Measurements from ENCODE around the gene ZFAND2A.
"Not testable (repeated sequence)": the region's sequence is repeated elsewhere in the genome, so short reads cannot be mapped to it uniquely, and the experiment has no call there.

The ZFAND2A gene

DNA sequence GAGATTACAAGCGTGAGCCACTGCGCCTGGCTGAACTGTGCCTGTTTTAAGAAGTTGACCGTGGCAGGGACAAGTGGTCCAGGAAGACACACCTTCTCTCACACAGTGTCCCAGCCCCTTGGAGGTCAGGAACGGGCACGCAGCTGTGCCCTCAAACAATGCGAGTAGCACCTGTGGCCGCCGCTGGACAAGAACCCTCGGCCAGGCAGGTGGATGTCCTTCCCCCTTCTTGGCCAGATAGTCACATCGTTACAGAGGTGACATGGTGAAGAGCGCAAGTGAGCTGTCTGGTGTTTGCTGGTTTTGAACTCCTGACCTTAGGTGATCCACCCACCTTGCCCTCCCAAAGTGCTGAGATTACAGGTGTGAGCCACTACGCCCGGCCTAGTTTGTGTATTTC lies 8.8 kb downstream of the ZFAND2A start:
- DNase-seq (ENCODE audit: low spot score): no peak

- no peak for DNase-seq (ENCODE audit: low spot score)
Observed at GRCh38 chr7:1150400-1151002, 9.5 kb downstream of the ZFAND2A start.

DNA sequence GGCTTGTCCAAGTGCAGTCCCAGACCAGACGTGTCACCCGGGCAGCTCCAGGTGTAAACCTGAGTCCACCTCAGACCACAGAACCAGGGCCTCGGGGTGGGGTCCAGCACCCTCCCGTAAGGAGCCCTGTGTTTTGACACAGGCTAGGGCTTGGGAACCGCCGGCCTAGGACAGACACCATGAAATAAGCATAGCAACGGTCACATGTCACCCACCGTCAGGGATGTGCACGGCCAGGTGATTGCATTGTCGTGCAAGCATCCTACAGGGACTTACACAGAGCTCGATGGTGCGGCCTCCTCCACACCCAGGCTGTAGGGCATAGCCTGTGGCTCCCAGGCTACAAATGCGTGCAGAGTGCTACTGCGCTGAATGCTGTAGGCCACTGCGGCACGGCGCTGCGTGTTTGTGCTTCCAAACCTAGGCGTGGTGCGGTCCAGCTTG lies 10.6 kb downstream of the ZFAND2A start:
- DNase-seq (ENCODE audit: low spot score): no peak

- not testable (repeated sequence) for DNase-seq (ENCODE audit: low spot score)
Observed at GRCh38 chr7:1147873-1148272, 12.1 kb downstream of the ZFAND2A start.

GRCh38 chr7:1144269-1144771 lies 15.7 kb downstream of the ZFAND2A start:
- no peak for DNase-seq (ENCODE audit: low spot score)

DNA sequence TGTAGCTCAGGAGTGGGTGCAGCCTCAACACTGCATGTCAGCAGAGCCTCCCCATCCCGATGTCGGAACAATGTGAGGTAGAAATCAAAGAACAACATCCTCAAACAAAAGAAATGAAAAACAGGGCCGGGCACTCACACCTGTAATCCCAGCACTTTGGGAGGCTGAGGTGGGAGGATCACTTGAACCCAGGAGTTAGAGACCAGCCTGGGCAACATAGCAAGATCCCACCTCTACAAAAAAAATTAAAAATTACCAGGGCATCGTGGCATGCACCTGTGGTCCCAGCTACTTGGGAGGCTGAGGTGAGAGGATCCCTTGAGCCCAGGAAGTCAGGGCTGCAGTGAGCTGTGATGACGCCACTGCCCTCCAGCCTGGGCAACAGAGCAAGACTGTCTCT lies 17.0 kb downstream of the ZFAND2A start:
- not testable (repeated sequence) for DNase-seq (ENCODE audit: low spot score)

DNA sequence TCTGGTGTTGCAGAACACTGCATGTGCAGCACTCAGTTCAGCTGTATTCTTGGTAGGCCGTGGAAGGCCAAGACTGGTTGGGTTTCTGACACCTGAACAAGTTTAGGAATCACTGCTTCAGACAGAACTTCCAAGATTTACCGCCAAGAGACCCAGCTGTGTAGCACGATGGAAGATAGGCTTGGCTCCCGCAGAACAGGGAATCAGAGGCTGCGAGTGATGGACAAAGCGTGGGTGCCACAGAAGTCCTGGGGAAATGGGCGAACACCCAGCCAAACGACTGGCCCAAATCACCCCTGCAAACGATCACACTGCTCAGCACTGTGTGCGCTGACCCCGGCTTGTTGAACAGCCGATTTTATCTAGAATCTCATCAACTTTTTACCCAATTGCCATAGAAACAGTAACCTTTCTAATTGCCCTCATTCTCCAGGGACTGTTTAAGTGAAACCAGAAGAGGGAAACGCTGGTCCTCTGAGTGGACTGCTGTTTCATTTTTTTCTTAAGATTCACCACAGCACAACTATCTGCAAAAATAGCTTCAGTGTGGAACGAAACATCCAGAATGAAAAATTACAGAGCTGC lies 17.9 kb downstream of the ZFAND2A start:
- no peak for DNase-seq (ENCODE audit: low spot score)

- DNase-seq (ENCODE audit: low spot score): no peak
Observed at GRCh38 chr7:1141651-1142050, 18.3 kb downstream of the ZFAND2A start.

DNA sequence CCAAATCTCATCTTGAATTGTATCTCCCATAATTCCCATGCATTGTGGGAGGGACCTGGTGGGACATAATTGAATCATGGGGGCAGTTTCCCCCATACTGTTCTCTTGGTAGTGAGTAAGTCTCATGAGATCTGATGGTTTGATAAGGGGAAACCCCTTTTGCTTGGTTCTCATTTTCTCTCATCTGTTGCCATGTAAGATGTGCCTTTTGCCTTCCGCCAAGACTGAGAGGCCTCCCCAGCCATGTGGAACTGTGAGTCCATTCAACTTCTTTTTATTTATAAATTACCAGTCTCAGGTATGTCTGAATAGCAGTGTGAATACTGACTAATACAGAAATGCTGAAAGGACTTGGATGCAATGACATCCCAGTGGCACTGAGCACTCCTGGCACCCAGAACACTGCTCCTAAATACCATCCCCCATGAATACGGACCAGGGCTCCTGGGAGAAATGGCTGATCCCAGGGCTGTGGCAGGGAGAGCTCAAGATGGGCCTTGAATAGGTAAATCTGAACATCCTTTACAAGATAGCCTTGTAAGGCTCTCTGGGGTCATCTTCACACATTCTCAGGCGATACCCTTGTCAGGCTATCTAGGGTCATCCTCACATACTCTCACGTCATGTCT lies 19.4 kb downstream of the ZFAND2A start:
- DNase-seq (ENCODE audit: low spot score): no peak

DNA sequence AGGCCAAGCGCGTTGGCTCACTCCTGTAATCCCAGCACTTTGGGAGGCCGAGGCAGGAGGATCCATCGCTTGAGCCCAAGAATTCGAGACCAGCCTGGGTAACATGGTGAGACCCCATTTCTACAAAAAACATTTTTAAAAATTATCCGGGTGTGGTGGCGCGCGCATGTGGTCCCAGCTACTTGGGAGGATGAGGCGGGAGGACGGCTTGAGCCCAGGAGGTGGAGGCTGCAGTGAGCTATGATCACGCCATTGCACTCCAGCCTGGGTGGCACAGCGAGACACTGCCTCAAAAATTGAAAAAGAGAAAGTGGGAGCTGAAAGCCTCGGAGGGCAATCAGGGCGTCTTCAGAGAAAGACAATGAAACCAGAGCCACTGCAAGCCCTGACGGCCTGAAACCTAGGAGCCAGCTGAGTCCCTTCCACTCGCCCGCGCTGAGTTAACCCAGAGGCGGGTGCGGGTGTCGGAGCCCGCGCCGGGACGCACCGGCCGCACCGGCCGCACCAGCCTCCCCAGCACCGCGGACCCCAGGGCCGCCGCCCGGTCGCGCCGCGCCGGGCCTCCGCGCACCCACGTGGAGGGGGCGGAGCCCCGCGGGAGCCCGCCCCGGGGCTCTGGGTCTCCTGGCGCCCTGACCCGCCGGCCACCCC lies 22.4 kb downstream of the ZFAND2A start:
- DNase-seq (ENCODE audit: low spot score): no peak

DNA sequence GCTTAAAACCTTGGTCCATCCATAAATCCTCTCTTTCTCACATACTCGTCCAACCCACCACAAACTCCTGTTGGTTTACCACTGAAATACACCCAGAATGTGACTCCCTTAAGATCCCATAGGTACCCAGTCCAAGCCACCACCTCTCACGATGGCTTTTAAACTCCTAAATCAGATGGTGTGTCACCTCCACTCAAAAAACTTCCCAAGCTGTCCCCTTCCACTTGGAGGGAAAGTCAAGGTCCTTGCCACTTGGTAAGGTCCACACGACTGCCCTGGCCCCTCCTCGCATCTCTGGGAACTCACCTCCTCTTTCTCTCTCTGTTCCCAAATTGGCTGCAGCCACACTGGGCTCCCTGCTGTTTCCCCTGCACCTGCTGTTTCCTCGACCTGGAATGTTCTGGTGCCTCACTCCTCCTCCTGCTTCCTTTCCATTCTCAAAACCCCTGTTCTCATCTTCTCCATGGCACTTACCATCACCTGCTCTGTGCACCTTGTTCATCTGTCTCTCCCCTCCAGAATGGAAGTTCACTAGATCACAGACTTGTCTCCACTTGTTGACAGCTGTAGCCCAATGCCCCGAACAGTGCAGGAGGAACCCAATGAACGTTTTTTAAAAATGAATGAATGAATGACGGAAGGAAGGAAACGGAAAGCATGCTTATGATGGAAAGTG lies 23.0 kb downstream of the ZFAND2A start:
- DNase-seq (ENCODE audit: low spot score): peak; percentile 29

- no peak for DNase-seq (ENCODE audit: low spot score)
Observed at GRCh38 chr7:1134951-1135350, 25.0 kb downstream of the ZFAND2A start.

GRCh38 chr7:1131471-1132265 lies 28.3 kb downstream of the ZFAND2A start:
- DNase-seq (ENCODE audit: low spot score): no peak

DNA sequence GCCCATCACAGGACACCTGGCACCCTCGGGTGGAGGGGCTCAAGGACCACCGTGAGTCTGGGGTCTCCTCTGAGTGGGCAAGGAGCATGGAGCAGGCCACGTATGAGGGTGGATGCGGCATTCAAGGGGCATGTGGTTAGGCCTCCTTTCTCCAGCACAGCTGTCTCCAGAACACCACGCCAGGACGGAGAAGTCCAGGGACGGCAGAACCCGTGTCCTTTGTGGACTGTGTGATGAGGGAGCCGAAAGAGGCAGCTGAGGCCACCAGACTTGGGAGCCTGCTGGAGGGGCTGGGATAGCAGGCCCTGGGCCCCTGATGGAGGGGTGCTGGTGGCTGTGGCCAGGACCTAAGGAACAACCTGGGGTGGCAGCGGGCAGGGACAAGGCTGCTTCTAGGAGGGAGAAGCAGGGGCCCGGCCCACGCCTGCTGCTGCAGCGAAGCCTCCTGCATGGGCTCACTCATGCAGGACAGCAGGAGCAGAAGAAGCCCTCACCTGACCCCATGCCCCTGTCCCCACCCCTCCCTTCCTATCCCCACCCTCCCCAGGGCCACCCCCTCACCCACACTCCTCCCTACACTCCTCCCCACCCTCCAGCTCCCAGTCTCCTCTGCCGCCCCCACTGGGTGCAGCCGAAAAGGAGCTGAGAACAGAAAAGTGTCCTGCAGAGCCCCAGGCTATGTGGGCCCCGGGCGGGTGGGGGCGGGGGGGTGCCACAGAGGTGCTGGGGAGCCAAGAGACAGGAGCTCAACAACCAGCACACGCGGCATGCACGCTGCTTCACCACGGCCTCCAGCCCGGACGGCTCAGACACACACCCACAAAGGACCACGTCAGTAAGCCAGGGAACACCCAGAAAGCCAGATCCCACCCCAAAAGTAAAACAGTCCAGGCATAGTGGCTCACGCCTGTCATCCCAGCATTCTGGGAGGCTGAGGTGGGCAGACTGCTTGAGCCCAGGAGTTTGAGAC lies 29.7 kb downstream of the ZFAND2A start:
- no peak for DNase-seq (ENCODE audit: low spot score)

GRCh38 chr7:1129431-1129830 lies 30.6 kb downstream of the ZFAND2A start:
- no peak for DNase-seq (ENCODE audit: low spot score)

- DNase-seq (ENCODE audit: low spot score): no peak
Observed at GRCh38 chr7:1127001-1127400, 33.0 kb downstream of the ZFAND2A start.

- no peak for DNase-seq (ENCODE audit: low spot score)
Observed at GRCh38 chr7:1125603-1125969, 34.4 kb downstream of the ZFAND2A start.

DNA sequence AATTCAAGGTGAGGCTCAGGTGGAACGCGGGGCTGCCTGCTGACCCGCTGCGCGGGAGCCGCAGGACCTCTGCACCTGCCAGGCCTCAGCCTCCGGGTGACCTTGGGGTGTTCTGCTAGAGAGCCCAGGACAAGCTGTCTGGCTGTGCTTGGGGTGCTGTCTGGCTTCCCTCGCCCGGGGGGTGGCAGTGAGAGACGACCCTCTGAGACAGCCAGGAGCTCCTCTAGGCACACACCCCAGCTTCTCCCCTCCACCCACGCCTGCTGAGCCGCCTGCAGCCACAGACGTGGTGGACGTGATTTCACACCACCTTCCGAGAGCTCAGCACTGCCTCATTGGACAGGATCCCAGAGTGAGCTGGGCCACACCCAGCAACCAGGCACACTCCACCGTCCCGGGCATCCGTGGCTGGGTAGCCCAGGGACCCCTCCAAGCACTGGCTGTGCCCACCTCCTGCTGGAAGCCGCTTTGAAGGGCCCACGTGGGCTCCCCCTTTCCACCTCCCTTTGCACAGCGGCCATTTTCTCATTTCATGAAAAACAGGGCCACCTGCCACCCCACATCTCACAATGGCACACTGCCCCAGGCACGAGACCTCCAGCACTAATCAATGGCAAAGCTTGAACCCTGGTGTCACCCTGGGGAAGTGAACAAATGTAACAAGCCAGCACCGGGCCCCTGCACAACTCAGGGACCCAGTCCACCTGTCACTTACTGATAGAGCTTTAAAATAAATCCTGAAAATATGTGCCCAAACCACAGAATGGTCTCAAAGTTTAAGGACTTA lies 35.0 kb downstream of the ZFAND2A start:
- DNase-seq (ENCODE audit: low spot score): no peak

DNA sequence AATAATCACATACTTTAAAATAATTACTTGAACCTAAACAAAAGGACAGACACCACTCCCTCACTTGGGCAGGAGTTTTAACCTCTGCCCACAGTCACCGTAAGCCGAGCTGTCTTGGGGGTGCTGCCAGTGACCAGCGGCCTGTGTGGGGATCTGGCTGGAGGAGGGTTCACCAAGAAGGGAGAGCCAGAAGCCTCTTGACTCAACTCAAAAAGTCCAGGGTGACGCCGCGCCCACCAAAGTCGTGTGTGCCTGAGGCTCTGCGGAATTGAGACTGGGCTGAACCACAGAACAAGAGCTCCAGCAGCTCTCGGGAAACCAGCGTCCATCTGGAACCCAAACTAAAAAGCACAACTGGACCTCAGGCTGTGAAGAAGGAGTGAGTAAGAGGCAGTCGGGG lies 35.8 kb downstream of the ZFAND2A start:
- no peak for DNase-seq (ENCODE audit: low spot score)

DNA sequence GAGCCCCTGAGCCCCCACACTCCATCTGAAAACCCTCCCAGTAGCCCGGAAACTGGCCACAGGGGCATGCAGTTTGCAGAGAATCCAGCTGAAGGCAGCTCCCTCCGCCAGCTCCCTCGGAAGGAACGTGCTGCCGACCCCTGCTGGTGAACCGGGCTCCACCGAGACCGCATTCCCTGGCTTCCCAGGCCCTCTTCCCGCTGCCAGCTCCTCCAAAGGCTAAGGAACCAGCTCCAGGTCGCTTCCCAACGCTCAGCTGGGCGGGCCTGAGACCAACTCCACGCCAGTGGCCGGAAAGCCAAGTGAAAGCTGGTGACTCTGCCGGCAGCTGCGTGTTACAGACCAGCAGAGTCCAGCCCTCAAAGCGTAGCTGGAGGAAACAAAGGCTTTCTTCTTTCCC lies 36.3 kb downstream of the ZFAND2A start:
- DNase-seq (ENCODE audit: low spot score): no peak

All from LoVo (cell line).